ENCODE results near the gene ULK4.

- TF ChIP-seq, protein P1, sequence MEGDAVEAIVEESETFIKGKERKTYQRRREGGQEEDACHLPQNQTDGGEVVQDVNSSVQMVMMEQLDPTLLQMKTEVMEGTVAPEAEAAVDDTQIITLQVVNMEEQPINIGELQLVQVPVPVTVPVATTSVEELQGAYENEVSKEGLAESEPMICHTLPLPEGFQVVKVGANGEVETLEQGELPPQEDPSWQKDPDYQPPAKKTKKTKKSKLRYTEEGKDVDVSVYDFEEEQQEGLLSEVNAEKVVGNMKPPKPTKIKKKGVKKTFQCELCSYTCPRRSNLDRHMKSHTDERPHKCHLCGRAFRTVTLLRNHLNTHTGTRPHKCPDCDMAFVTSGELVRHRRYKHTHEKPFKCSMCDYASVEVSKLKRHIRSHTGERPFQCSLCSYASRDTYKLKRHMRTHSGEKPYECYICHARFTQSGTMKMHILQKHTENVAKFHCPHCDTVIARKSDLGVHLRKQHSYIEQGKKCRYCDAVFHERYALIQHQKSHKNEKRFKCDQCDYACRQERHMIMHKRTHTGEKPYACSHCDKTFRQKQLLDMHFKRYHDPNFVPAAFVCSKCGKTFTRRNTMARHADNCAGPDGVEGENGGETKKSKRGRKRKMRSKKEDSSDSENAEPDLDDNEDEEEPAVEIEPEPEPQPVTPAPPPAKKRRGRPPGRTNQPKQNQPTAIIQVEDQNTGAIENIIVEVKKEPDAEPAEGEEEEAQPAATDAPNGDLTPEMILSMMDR (IDR thresholded peaks at IDR 0.05 in 2 of 3, conservative IDR thresholded peaks at IDR 0.05 in 1 of 3; ENCODE audit: borderline replicate concordance in 1 of 3, insufficient read depth in 1 of 3, low read depth in 2 of 3, low read length in 2 of 3): no peak
- no peak for TF ChIP-seq POLR2A (IDR thresholded peaks at IDR 0.05; ENCODE audit: borderline replicate concordance, extremely low read depth, insufficient read depth, insufficient read length)
Measured at GRCh38 chr3:41243183-41243582, 718.7 kb downstream of the ULK4 start.
